NCI-H1436 treated with DMSO at 0.1 percent for 48 hours (cell line): ENCODE results near the gene PTGIR.
"Not testable (repeated sequence)": the region's sequence is repeated elsewhere in the genome, so short reads cannot be mapped to it uniquely, and the experiment has no call there.

Experiments
- DNase-seq: peaks from one replicate; lab custom pipeline; 2025; lab: John Stamatoyannopoulos, UW

PTGIR gene

GRCh38 chr19:46637224-46637623 is 12.3 kb upstream of the PTGIR start:
- no peak for DNase-seq

GRCh38 chr19:46635920-46636761 is 11.3 kb upstream of the PTGIR start, which contains the start of gene GNG8:
Gene GNG8, minus strand, starts transcription at chr19:46636202. Its CDS starts 1,520 bp downstream, at chr19:46634682.
- DNase-seq = no peak

- peak; percentile 34 for DNase-seq
Observed at GRCh38 chr19:46634656-46635218, 9.8 kb upstream of the PTGIR start.

GRCh38 chr19:46634045-46634655 is 9.3 kb upstream of the PTGIR start:
- DNase-seq = no peak

GRCh38 chr19:46633130-46633529 is 8.2 kb upstream of the PTGIR start:
- DNase-seq = no peak

GRCh38 chr19:46631481-46631880 is 6.6 kb upstream of the PTGIR start:
- no peak for DNase-seq

GRCh38 chr19:46630586-46631205 is 5.8 kb upstream of the PTGIR start:
- no peak for DNase-seq

- no peak for DNase-seq
Observed at GRCh38 chr19:46629546-46630025, 4.7 kb upstream of the PTGIR start.

GRCh38 chr19:46628970-46629369 is 4.1 kb upstream of the PTGIR start:
- DNase-seq = not testable (repeated sequence)

GRCh38 chr19:46626446-46626845 is 1.6 kb upstream of the PTGIR start:
- DNase-seq = no peak

- DNase-seq = no peak
Observed at GRCh38 chr19:46625731-46626130, 842 bp upstream of the PTGIR start.

GRCh38 chr19:46623915-46624502 is 880 bp downstream of the PTGIR start:
- no peak for DNase-seq

GRCh38 chr19:46622118-46622446 is 2.8 kb downstream of the PTGIR start:
- DNase-seq = no peak

- DNase-seq = no peak
Observed at GRCh38 chr19:46621191-46622117, 3.4 kb downstream of the PTGIR start.

- DNase-seq = no peak
Observed at GRCh38 chr19:46620716-46621115, 4.2 kb downstream of the PTGIR start.

GRCh38 chr19:46620267-46620666 is 4.6 kb downstream of the PTGIR start:
- DNase-seq = no peak

GRCh38 chr19:46618670-46619231 is 6.1 kb downstream of the PTGIR start:
- DNase-seq = no peak

GRCh38 chr19:46617601-46618000 is 7.3 kb downstream of the PTGIR start:
- DNase-seq = no peak

- DNase-seq = no peak
Observed at GRCh38 chr19:46616631-46617322, 8.1 kb downstream of the PTGIR start.

GRCh38 chr19:46615966-46616365 is 8.9 kb downstream of the PTGIR start:
- no peak for DNase-seq
